H1 (cell line): ENCODE data around the gene LMX1B. TPM values are rescaled to one million over a fixed set of nuclear protein-coding genes. Genes with fewer than 3 reads are reported as not detected.

Experiments used
- CTCF ChIA-PET: fragments of 300-600 bp; sonication (Branson Sonifier 250); formaldehyde crosslinking; loops from one replicate; lab custom pipeline; 2021; ENCODE audit not compliant: partially characterized antibody; lab: Charles Lee
- POLR2A ChIA-PET: fragments of 300-600 bp; sonication (Branson Sonifier 250); formaldehyde crosslinking; loops from one replicate; lab custom pipeline; 2021; ENCODE audit warnings: inconsistent platforms; ENCODE audit not compliant: partially characterized antibody; lab: Charles Lee
- DNase-seq, 2 experiments: peaks; one replicate each; pipeline versions ENCODE4 v3.0.0 to v3.0.0-alpha.2; 2010 to 2022; ENCODE audit warnings: low spot score in 2 of 2, low read depth in 1 of 2, mixed read lengths in 1 of 2
- FAIRE-seq: peaks from 2 replicates; lab custom pipeline; 2011; peaks lifted over from hg19 to GRCh38; lab: Jason Lieb, UNC
- H2AFZ ChIP-seq: 2 replicates; pipeline ENCODE4 v1.8.1; 2012; ENCODE audit warnings: low read length, inconsistent platforms
- H2AK5ac ChIP-seq: 2 replicates; pipeline ENCODE4 v1.6.1; 2013; ENCODE audit warnings: low read depth, low read length
- H2BK120ac ChIP-seq: replicated peaks from 2 replicates; pipeline ENCODE3; 2013; ENCODE audit warnings: low read depth, low read length, inconsistent platforms
- H2BK12ac ChIP-seq: 2 replicates; pipeline ENCODE4 v1.6.1; 2013; ENCODE audit warnings: low read depth, low read length
- H2BK15ac ChIP-seq: 2 replicates; pipeline ENCODE4 v1.6.1; 2013; ENCODE audit warnings: low read length
- H2BK20ac ChIP-seq: 2 replicates; pipeline ENCODE4 v1.6.1; 2013; ENCODE audit warnings: low read length
- H2BK5ac ChIP-seq: 2 replicates; pipeline ENCODE4 v1.6.1; 2013; ENCODE audit warnings: low read depth, low read length
- H3K14ac ChIP-seq: 2 replicates; pipeline ENCODE4 v1.6.1; 2013; ENCODE audit warnings: inconsistent platforms; ENCODE audit not compliant: insufficient read length
- H3K18ac ChIP-seq: 2 replicates; pipeline ENCODE4 v1.6.1; 2013; ENCODE audit warnings: low read length; ENCODE audit errors: extremely low read depth
- H3K23ac ChIP-seq: 2 replicates; pipeline ENCODE4 v1.6.1; 2013; ENCODE audit warnings: inconsistent platforms; ENCODE audit not compliant: insufficient read length
- H3K23me2 ChIP-seq: 2 replicates; pipeline ENCODE4 v1.6.1; 2013; ENCODE audit warnings: low read depth, low read length
- H3K27ac ChIP-seq: 2 replicates; pipeline ENCODE4 v1.6.1; 2011; ENCODE audit warnings: low read depth, low read length, inconsistent platforms
- H3K27me3 ChIP-seq, 4 experiments: replicated peaks in 1 of 4; 1 replicate in 1 of 4; 2 replicates in 3 of 4; pipeline versions ENCODE4 v1.6.1 to v1.8.1; 2011 to 2013; ENCODE audit warnings: low read length in 3 of 4, mild to moderate bottlenecking in 3 of 4, inconsistent platforms in 2 of 4, mixed read lengths in 2 of 4, moderate library complexity in 1 of 4; ENCODE audit not compliant: control insufficient read depth in 3 of 4, insufficient read depth in 3 of 4; ENCODE audit errors: extremely low read depth in 1 of 4
- H3K36me3 ChIP-seq, 4 experiments: 2 replicates each; pipeline versions ENCODE4 v1.6.1 to v1.8.1; 2011 to 2013; ENCODE audit warnings: mild to moderate bottlenecking in 4 of 4, low read length in 3 of 4, moderate library complexity in 2 of 4, control low read depth in 1 of 4, inconsistent platforms in 1 of 4; ENCODE audit not compliant: insufficient read depth in 4 of 4, control insufficient read depth in 2 of 4
- H3K4ac ChIP-seq: replicated peaks from 2 replicates; pipeline ENCODE3; 2013; ENCODE audit warnings: low read length, low read depth, mixed read lengths, inconsistent platforms; ENCODE audit not compliant: insufficient read length
- H3K4me1 ChIP-seq, 4 experiments: replicated peaks in 1 of 4; 1 replicate in 1 of 4; 2 replicates in 3 of 4; pipeline versions ENCODE4 v1.6.1 to v1.8.1; 2011 to 2013; ENCODE audit warnings: low read length in 3 of 4, inconsistent platforms in 2 of 4, mixed read lengths in 1 of 4; ENCODE audit not compliant: insufficient read depth in 4 of 4, control insufficient read depth in 3 of 4
- H3K4me2 ChIP-seq, 2 experiments: 2 replicates each; pipeline versions ENCODE4 v1.6.1 to v1.8.1; 2011 to 2013; ENCODE audit warnings: low read depth in 2 of 2, low read length in 2 of 2, control low read depth in 1 of 2, inconsistent platforms in 1 of 2, mild to moderate bottlenecking in 1 of 2; ENCODE audit not compliant: insufficient read depth in 1 of 2
- H3K4me3 ChIP-seq, 4 experiments: fragments of 200-600, 300-600 bp in 1 of 4; sonication (generic), shearing (Covaris generic), sonication (Bioruptor Twin) in 1 of 4; 2 replicates each; pipeline versions ENCODE4 v1.5.1 to v1.8.1; 2011 to 2016; ENCODE audit warnings: low read length in 4 of 4, low read depth in 3 of 4, control low read depth in 2 of 4, inconsistent platforms in 2 of 4, mild to moderate bottlenecking in 2 of 4, mixed read lengths in 1 of 4, moderate library complexity in 1 of 4; ENCODE audit not compliant: insufficient read depth in 2 of 4; ENCODE audit errors: extremely low read depth in 1 of 4
- H3K56ac ChIP-seq: replicated peaks from 2 replicates; pipeline ENCODE3; 2013; ENCODE audit warnings: low read depth, mild to moderate bottlenecking, mixed read lengths, low read length, inconsistent platforms; ENCODE audit not compliant: insufficient read length
- H3K79me1 ChIP-seq: 2 replicates; pipeline ENCODE4 v1.6.1; 2013; ENCODE audit warnings: low read depth, low read length, control low read depth
- H3K79me2 ChIP-seq, 2 experiments: 2 replicates each; pipeline versions ENCODE4 v1.6.1 to v1.8.1; 2012 to 2013; ENCODE audit warnings: low read length in 2 of 2, mild to moderate bottlenecking in 2 of 2, inconsistent platforms in 1 of 2; ENCODE audit not compliant: insufficient read depth in 2 of 2, control insufficient read depth in 1 of 2
- H3K9ac ChIP-seq, 4 experiments: replicated peaks in 1 of 4; 1 replicate in 1 of 4; 2 replicates in 3 of 4; pipeline versions ENCODE4 v1.6.1 to v1.8.1; 2011 to 2013; ENCODE audit warnings: low read depth in 3 of 4, low read length in 3 of 4, control low read depth in 2 of 4, mild to moderate bottlenecking in 2 of 4, moderate library complexity in 2 of 4, inconsistent platforms in 1 of 4; ENCODE audit errors: extremely low read depth in 1 of 4
- H3K9me3 ChIP-seq, 2 experiments: 2 replicates each; pipeline versions ENCODE4 v1.6.1 to v1.8.1; 2012 to 2013; ENCODE audit warnings: mild to moderate bottlenecking in 2 of 2, moderate library complexity in 2 of 2, control low read depth in 1 of 2, inconsistent platforms in 1 of 2, low read depth in 1 of 2, low read length in 1 of 2, mixed read lengths in 1 of 2; ENCODE audit not compliant: insufficient read depth in 2 of 2
- H4K20me1 ChIP-seq, 2 experiments: replicated peaks in 1 of 2; 2 replicates each; pipeline versions ENCODE3 to v1.8.1; 2011 to 2013; ENCODE audit warnings: inconsistent platforms in 2 of 2, low read length in 2 of 2, mild to moderate bottlenecking in 1 of 2; ENCODE audit not compliant: insufficient read depth in 2 of 2, control insufficient read depth in 1 of 2
- H4K5ac ChIP-seq: 2 replicates; pipeline ENCODE4 v1.6.1; 2013; ENCODE audit warnings: low read length, low read depth, mixed read lengths, inconsistent platforms; ENCODE audit not compliant: insufficient read length
- H4K8ac ChIP-seq: 2 replicates; pipeline ENCODE4 v1.8.0; 2013; ENCODE audit warnings: mild to moderate bottlenecking, moderate library complexity, low read length, inconsistent platforms; ENCODE audit not compliant: insufficient read depth; ENCODE audit errors: extremely low read depth
- H4K91ac ChIP-seq: replicated peaks from 2 replicates; pipeline ENCODE3; 2013; ENCODE audit warnings: low read length, mixed read lengths, inconsistent platforms; ENCODE audit not compliant: insufficient read length
- CTCF ChIP-seq, 3 experiments: IDR thresholded peaks; 1 replicate in 2 of 3; 2 replicates in 1 of 3; pipeline versions ENCODE4 v1.5.1 to v1.6.1; 2011; ENCODE audit warnings: low read length in 3 of 3, mild to moderate bottlenecking in 3 of 3, inconsistent platforms in 2 of 3, low read depth in 1 of 3, moderate library complexity in 1 of 3; ENCODE audit not compliant: insufficient read depth in 1 of 3; ENCODE audit errors: control extremely low read depth in 1 of 3
- RAD21 ChIP-seq, 2 experiments: IDR thresholded peaks in 1 of 2; conservative IDR thresholded peaks in 1 of 2; 2 replicates each; pipeline ENCODE4 v1.6.1; 2011; ENCODE audit warnings: low read depth in 2 of 2, low read length in 2 of 2, improper control_type of control experiment in 1 of 2, inconsistent platforms in 1 of 2, mild to moderate bottlenecking in 1 of 2, moderate library complexity in 1 of 2
- RNF2 ChIP-seq: fragments of 200-900, 300-1000 bp; sonication (generic); IDR thresholded peaks from 2 replicates; pipeline ENCODE4 v1.7.1; 2016; ENCODE audit warnings: borderline replicate concordance, low read depth, mild to moderate bottlenecking, antibody characterized with exemption, low read length; ENCODE audit not compliant: poor library complexity, severe bottlenecking; ENCODE audit errors: missing control alignments
- WGBS, 2 experiments: shearing (Covaris generic) in 1 of 2; methylation state at CpG; one replicate each; pipeline versions ENCODE4 v1.1.6 to v1.1.7; 2013 to 2015; ENCODE audit warnings: low lambda C conversion rate in 2 of 2, mixed read lengths in 2 of 2, inconsistent platforms in 1 of 2, low coverage in 1 of 2, missing lambda C conversion rate in 1 of 2; ENCODE audit not compliant: insufficient replicate concordance in 2 of 2, insufficient coverage in 1 of 2, insufficient read length in 1 of 2; ENCODE audit errors: extremely low coverage in 1 of 2, missing lambda C conversion rate in 1 of 2; 5-methylcytosine and 5-hydroxymethylcytosine counted together
- polyA plus RNA-seq, 7 experiments: library from polyadenylated mRNA; depleted of rRNA in 3 of 7; stranded (reverse) in 5 of 7; unstranded in 2 of 7; fragments of >200 nt in 5 of 7; fragments of 200-250 nt in 2 of 7; gene quantifications; 1 replicate in 5 of 7; 2 replicates in 1 of 7; 4 replicates in 1 of 7; pipeline versions ENCODE4 v1.2.1 to v1.2.3, GENCODE V29; 2011 to 2013; ENCODE audit warnings: missing spikeins in 2 of 7, mixed read lengths in 2 of 7
- total RNA-seq: library from RNA; stranded (reverse); fragmentation: NEBNext Ultra II Directional; extraction: Animal tissue kit (Norgen Biotek cat#: 25700); gene quantifications from 2 replicates; pipeline ENCODE4 v1.2.1, GENCODE V29; 2021

LMX1B gene
- total and polyA plus RNA-seq, 2 of the 8 experiments (the other 6 are each of a cell fraction or from before 2014, with no cell fraction given), result 0.09 to 0.37 TPM

- TF ChIP-seq RAD21 (IDR thresholded peaks at IDR 0.05 in 1 of 2, conservative IDR thresholded peaks at IDR 0.05 in 1 of 2; ENCODE audit: low read depth in 2 of 2, low read length in 2 of 2), result peak; percentile 35 to 62; a peak in 3 of 4 replicates
- TF ChIP-seq RNF2, result no peak
- peak in 2 of 3 experiments; percentile 41 to 44; a peak in 3 of 4 replicates for TF ChIP-seq CTCF (IDR thresholded peaks at IDR 0.05; ENCODE audit: control extremely low read depth in 1 of 3, insufficient read depth in 1 of 3, low read depth in 1 of 3, low read length in 3 of 3)
- Histone ChIP-seq H3K18ac (no peak overlapping the region), H4K20me1 (peaks cover 0 to 4% of the 10 kb centered on the region in 2 experiments), H3K4me3 (no peak overlapping the region), H3K4ac (no peak overlapping the region), H4K8ac (no peak overlapping the region; the same call in 1 of the 2 replicates), H3K79me2 (no peaks in the 10 kb centered on the region), H3K23me2 (no peaks in the 10 kb centered on the region), H3K4me1 (peaks cover 0 to 9% (median 3%) of the 10 kb centered on the region in 4 experiments; a peak in 5 of 7 replicates), H2BK120ac (no peak overlapping the region), H4K5ac (no peak overlapping the region), H3K27me3 (peaks cover 8 to 28% (median 21%) of the 10 kb centered on the region in 4 experiments), H4K91ac (no peak overlapping the region), H3K56ac (no peak overlapping the region), H2AFZ (no peak overlapping the region), H2BK12ac (peak overlapping the region; percentile 81; the same call in 1 of the 2 replicates), H3K36me3 (no peaks in the 10 kb centered on the region), H3K23ac (no peak overlapping the region), H3K79me1 (no peaks in the 10 kb centered on the region), H2AK5ac (no peak overlapping the region), H3K14ac (no peak overlapping the region), H2BK15ac (peak overlapping the region; percentile 53; the same call in 1 of the 2 replicates), H3K9me3 (no peaks in the 10 kb centered on the region), H2BK5ac (peak overlapping the region; percentile 20; the same call in 1 of the 2 replicates), H3K27ac (no peak overlapping the region), H3K4me2 (no peak overlapping the region), H2BK20ac (peak overlapping the region; percentile 80; the same call in 1 of the 2 replicates), H3K9ac (no peak overlapping the region)
- WGBS, 2 experiments, result 50% methylated on average over 3 of the region's 3 CpGs; no CpG with 5 or more reads in 1 of the 2 experiments
- ChIA-PET POLR2A (interaction anchor here (1.1 to 3.0 kb wide), 2 partner anchors 11 to 23 kb away, joined by 3 to 13 read pairs; no protein-coding TSS in a partner anchor), CTCF (interaction anchor here (0.6 to 23.0 kb wide), 20 partner anchors 9 to 261 kb away, joined by 3 to 323 read pairs (median 20); partner anchors contain the start of gene LMX1B)
- DNase-seq (no peak), FAIRE-seq (no peak)
Observed at GRCh38 chr9:126688617-126689016, 74.9 kb downstream of the LMX1B start.
